ENCODE results near the gene IGFBP5.

IGFBP5 gene

GRCh38 chr2:216650626-216651257 lies 44.6 kb downstream of the IGFBP5 start:
- TF ChIP-seq, protein P1, sequence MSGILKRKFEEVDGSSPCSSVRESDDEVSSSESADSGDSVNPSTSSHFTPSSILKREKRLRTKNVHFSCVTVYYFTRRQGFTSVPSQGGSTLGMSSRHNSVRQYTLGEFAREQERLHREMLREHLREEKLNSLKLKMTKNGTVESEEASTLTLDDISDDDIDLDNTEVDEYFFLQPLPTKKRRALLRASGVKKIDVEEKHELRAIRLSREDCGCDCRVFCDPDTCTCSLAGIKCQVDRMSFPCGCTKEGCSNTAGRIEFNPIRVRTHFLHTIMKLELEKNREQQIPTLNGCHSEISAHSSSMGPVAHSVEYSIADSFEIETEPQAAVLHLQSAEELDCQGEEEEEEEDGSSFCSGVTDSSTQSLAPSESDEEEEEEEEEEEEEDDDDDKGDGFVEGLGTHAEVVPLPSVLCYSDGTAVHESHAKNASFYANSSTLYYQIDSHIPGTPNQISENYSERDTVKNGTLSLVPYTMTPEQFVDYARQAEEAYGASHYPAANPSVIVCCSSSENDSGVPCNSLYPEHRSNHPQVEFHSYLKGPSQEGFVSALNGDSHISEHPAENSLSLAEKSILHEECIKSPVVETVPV (CRISPR knock-in tag; IDR thresholded peaks at IDR 0.05): no peak
- TF ChIP-seq SNAI2 (CRISPR knock-in tag; IDR thresholded peaks at IDR 0.05) (no peak), ZFP30 (CRISPR knock-in tag; IDR thresholded peaks at IDR 0.05) (no peak), TOX (CRISPR knock-in tag; IDR thresholded peaks at IDR 0.05; ENCODE audit: borderline replicate concordance) (no peak), ARNTL (CRISPR knock-in tag; IDR thresholded peaks at IDR 0.05; ENCODE audit: borderline replicate concordance, low read depth) (no peak), ZNF565 (CRISPR knock-in tag; conservative IDR thresholded peaks at IDR 0.05; ENCODE audit: low read depth) (no peak), ZC3H10 (CRISPR knock-in tag; IDR thresholded peaks at IDR 0.05) (no peak), OSR1 (CRISPR knock-in tag; IDR thresholded peaks at IDR 0.05) (no peak), PATZ1 (CRISPR knock-in tag; IDR thresholded peaks at IDR 0.05; ENCODE audit: borderline replicate concordance) (no peak), PPARA (CRISPR knock-in tag; IDR thresholded peaks at IDR 0.05; ENCODE audit: borderline replicate concordance) (no peak), TCF4 (CRISPR knock-in tag; IDR thresholded peaks at IDR 0.05; ENCODE audit: borderline replicate concordance) (no peak), ZFP3 (CRISPR knock-in tag; IDR thresholded peaks at IDR 0.05) (no peak), POU6F1 (CRISPR knock-in tag; IDR thresholded peaks at IDR 0.05; ENCODE audit: borderline replicate concordance, low read depth) (no peak), ZNF70 (CRISPR knock-in tag; IDR thresholded peaks at IDR 0.05) (no peak), RARB (CRISPR knock-in tag; IDR thresholded peaks at IDR 0.05) (no peak), CREB5 (CRISPR knock-in tag; IDR thresholded peaks at IDR 0.05; ENCODE audit: low read depth) (no peak), GLIS3 (CRISPR knock-in tag; IDR thresholded peaks at IDR 0.05) (no peak), ISL1 (CRISPR knock-in tag; IDR thresholded peaks at IDR 0.05) (no peak), ESRRG (CRISPR knock-in tag; IDR thresholded peaks at IDR 0.05) (no peak)
- TF ChIP-seq, protein P2, sequence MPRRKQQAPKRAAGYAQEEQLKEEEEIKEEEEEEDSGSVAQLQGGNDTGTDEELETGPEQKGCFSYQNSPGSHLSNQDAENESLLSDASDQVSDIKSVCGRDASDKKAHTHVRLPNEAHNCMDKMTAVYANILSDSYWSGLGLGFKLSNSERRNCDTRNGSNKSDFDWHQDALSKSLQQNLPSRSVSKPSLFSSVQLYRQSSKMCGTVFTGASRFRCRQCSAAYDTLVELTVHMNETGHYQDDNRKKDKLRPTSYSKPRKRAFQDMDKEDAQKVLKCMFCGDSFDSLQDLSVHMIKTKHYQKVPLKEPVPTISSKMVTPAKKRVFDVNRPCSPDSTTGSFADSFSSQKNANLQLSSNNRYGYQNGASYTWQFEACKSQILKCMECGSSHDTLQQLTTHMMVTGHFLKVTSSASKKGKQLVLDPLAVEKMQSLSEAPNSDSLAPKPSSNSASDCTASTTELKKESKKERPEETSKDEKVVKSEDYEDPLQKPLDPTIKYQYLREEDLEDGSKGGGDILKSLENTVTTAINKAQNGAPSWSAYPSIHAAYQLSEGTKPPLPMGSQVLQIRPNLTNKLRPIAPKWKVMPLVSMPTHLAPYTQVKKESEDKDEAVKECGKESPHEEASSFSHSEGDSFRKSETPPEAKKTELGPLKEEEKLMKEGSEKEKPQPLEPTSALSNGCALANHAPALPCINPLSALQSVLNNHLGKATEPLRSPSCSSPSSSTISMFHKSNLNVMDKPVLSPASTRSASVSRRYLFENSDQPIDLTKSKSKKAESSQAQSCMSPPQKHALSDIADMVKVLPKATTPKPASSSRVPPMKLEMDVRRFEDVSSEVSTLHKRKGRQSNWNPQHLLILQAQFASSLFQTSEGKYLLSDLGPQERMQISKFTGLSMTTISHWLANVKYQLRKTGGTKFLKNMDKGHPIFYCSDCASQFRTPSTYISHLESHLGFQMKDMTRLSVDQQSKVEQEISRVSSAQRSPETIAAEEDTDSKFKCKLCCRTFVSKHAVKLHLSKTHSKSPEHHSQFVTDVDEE (CRISPR knock-in tag; IDR thresholded peaks at IDR 0.05): no peak
- ATAC-seq: peak; percentile 33

DNA sequence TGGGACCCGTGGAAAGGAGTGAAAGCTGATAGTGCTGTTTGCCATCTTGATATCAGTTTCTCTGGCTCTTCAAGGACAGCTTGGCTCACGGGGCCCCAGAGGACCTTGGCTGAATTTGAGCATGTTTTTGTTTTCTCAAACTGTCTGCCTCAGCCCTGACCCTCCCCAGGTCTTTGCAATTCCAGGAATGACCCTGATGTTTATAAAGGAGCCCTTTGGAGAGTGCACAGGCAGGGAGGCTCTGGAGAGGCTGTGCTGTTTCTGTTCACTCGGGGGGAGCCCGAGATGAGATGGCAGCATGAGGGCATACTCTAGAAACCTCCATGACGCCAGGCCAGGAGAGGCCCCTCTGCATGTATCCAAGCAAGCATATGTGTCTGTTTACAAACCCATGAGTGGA lies 45.8 kb downstream of the IGFBP5 start:
- no peak for ATAC-seq
- no peak for TF ChIP-seq ZC3H10 (CRISPR knock-in tag; IDR thresholded peaks at IDR 0.05)
- no peak for TF ChIP-seq CSDC2 (CRISPR knock-in tag; IDR thresholded peaks at IDR 0.05)
- TF ChIP-seq OSR1 (CRISPR knock-in tag; IDR thresholded peaks at IDR 0.05): no peak
- TF ChIP-seq ESRRG (CRISPR knock-in tag; IDR thresholded peaks at IDR 0.05): no peak
- TF ChIP-seq ZFP3 (CRISPR knock-in tag; IDR thresholded peaks at IDR 0.05): no peak
- TF ChIP-seq SNAI2 (CRISPR knock-in tag; IDR thresholded peaks at IDR 0.05): no peak
- TF ChIP-seq POU6F1 (CRISPR knock-in tag; IDR thresholded peaks at IDR 0.05; ENCODE audit: borderline replicate concordance, low read depth): no peak
- no peak for TF ChIP-seq ZNF70 (CRISPR knock-in tag; IDR thresholded peaks at IDR 0.05)
